ENCODE data around the gene WASL.

- TF ChIP-seq CTCF (IDR thresholded peaks at IDR 0.05) (no peak), EP300 (IDR thresholded peaks at IDR 0.05) (no peak)
These were observed 1.8 kb upstream of the WASL start for GRCh38 chr7:123750389-123751230.
